Fibroblast of peridontal ligament (primary cell): ENCODE measurements around the gene ASB6.
"Not testable (repeated sequence)": the region's sequence is repeated elsewhere in the genome, so short reads cannot be mapped to it uniquely, and the experiment has no call there.

ENCODE experiments used
- DNase-seq: peaks from one replicate; pipeline ENCODE4 v3.0.0-alpha.2; 2010; ENCODE audit errors: extremely low read depth

Gene ASB6

GRCh38 chr9:129644365-129644764, 2.4 kb upstream of the ASB6 start:
- DNase-seq, result no peak

- no peak for DNase-seq
Measured at GRCh38 chr9:129643706-129644105, 1.8 kb upstream of the ASB6 start.

- no peak for DNase-seq
Measured at GRCh38 chr9:129640871-129641749, 841 bp downstream of the ASB6 start.

- DNase-seq, result peak; percentile 45
Measured at GRCh38 chr9:129640086-129640870, 1.7 kb downstream of the ASB6 start.

- no peak for DNase-seq
Measured at GRCh38 chr9:129639756-129640085, 2.2 kb downstream of the ASB6 start.

GRCh38 chr9:129639034-129639630, 2.8 kb downstream of the ASB6 start:
- DNase-seq, result no peak

GRCh38 chr9:129637673-129638439, 4.1 kb downstream of the ASB6 start:
- DNase-seq, result no peak

GRCh38 chr9:129637102-129637501, 4.8 kb downstream of the ASB6 start:
- no peak for DNase-seq

GRCh38 chr9:129636343-129636742, 5.6 kb downstream of the ASB6 start:
- DNase-seq, result not testable (repeated sequence)

- DNase-seq, result no peak
Measured at GRCh38 chr9:129635099-129636065, 6.6 kb downstream of the ASB6 start.

- no peak for DNase-seq
Measured at GRCh38 chr9:129633848-129634247, 8.1 kb downstream of the ASB6 start.

- DNase-seq, result no peak
Measured at GRCh38 chr9:129633207-129633606, 8.7 kb downstream of the ASB6 start.

GRCh38 chr9:129632460-129632859, 9.5 kb downstream of the ASB6 start:
- DNase-seq, result no peak

- DNase-seq, result no peak
Measured at GRCh38 chr9:129631674-129632129, 10.2 kb downstream of the ASB6 start.

- DNase-seq, result peak; percentile 49
Measured at GRCh38 chr9:129630967-129631673, 10.8 kb downstream of the ASB6 start.

GRCh38 chr9:129629251-129629820, 12.6 kb downstream of the ASB6 start:
- no peak for DNase-seq

GRCh38 chr9:129628709-129629108, 13.2 kb downstream of the ASB6 start:
- no peak for DNase-seq

- no peak for DNase-seq
Measured at GRCh38 chr9:129627556-129628440, 14.2 kb downstream of the ASB6 start.
